Measurements from ENCODE around the gene TIMM17A.

DNA sequence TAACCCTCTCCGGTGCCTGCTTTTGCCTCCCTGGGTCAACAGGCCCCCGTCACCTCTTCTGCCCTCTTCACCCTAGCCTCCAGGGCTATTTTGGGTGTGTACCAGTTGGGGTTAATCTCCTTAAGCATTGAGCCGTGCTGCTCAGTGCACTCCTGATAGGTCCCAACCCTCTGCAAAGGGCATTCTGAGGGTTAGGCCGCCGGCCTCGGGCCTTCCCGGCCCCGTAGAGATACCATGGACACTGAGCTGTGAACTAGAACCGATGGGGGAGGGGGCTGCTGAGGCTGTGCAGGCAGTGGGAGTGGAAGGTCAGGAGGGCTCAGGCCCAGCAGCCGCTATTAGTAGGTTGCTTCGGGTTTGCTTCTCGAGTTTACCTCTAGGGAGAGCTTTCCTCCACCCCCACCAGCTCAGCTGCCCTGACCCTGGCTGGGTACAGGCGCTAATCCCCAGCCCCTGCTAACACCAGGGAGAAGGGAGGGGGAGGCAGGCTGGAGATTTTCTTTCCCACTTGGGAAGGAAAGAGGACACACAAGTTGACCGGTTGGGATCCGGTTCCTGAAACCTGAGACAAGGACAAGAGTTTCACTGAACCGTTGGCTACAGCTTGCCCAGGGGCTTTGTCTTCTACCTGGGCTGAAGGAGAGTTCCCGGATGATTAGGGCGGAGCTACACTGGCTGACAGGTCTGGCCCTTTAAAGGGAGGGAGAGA, 13.7 kb upstream of the TIMM17A start:
- TF ChIP-seq, protein P1, sequence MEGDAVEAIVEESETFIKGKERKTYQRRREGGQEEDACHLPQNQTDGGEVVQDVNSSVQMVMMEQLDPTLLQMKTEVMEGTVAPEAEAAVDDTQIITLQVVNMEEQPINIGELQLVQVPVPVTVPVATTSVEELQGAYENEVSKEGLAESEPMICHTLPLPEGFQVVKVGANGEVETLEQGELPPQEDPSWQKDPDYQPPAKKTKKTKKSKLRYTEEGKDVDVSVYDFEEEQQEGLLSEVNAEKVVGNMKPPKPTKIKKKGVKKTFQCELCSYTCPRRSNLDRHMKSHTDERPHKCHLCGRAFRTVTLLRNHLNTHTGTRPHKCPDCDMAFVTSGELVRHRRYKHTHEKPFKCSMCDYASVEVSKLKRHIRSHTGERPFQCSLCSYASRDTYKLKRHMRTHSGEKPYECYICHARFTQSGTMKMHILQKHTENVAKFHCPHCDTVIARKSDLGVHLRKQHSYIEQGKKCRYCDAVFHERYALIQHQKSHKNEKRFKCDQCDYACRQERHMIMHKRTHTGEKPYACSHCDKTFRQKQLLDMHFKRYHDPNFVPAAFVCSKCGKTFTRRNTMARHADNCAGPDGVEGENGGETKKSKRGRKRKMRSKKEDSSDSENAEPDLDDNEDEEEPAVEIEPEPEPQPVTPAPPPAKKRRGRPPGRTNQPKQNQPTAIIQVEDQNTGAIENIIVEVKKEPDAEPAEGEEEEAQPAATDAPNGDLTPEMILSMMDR (IDR thresholded peaks at IDR 0.05; ENCODE audit: low read length) = no peak
- TF ChIP-seq EZH2 (IDR thresholded peaks at IDR 0.05; ENCODE audit: borderline replicate concordance, low read length) = no peak
